ENCODE data around the gene PHACTR1. TPM values are rescaled to one million over a fixed set of nuclear protein-coding genes. Genes with fewer than 3 reads are reported as not detected.

The PHACTR1 gene
- total and polyA plus RNA-seq, 7 donors, result 0.04 to 3.0 (median 0.85) TPM

DNA sequence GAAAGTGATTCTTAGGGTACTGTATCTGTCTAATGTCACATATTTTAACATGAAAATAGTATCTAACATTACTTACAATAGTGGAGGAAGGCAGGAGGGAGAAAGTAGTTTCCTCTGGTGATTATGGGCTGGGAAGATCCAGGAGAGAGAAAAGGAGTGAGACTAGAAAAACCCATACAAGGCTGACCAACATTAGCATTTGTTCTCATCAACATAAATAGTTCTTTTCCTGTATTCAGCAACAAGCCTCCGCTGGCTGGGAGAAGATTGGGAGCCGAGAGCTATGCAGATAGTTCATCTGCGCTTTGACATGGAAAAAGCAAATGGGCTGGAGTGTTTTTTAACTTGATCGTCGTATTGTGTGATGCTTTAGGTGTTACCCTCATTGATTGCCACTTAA is 239.4 kb downstream of the PHACTR1 start:
- WGBS, 3 donors, result 50 to 69% (median 67%) methylated on average over 5 of the region's 5 CpGs
- Histone ChIP-seq H3K27me3 (ENCODE audit: insufficient read depth in 3 of 3, low read length in 2 of 3) (peaks cover 0 to 28% (median 2%) of the 10 kb centered on the region in 3 donors), H3K4me1 (no peaks in the 10 kb centered on the region), H3K27ac (no peak overlapping the region), H3K9me3 (no peaks in the 10 kb centered on the region), H3K4me3 (no peak overlapping the region), H3K36me3 (ENCODE audit: insufficient read depth in 1 of 2, low read depth in 1 of 2) (no peaks in the 10 kb centered on the region)
- no peak for ATAC-seq
- intact Hi-C loops (cut with DNase I), result no loop called here
- TF ChIP-seq, protein P1, sequence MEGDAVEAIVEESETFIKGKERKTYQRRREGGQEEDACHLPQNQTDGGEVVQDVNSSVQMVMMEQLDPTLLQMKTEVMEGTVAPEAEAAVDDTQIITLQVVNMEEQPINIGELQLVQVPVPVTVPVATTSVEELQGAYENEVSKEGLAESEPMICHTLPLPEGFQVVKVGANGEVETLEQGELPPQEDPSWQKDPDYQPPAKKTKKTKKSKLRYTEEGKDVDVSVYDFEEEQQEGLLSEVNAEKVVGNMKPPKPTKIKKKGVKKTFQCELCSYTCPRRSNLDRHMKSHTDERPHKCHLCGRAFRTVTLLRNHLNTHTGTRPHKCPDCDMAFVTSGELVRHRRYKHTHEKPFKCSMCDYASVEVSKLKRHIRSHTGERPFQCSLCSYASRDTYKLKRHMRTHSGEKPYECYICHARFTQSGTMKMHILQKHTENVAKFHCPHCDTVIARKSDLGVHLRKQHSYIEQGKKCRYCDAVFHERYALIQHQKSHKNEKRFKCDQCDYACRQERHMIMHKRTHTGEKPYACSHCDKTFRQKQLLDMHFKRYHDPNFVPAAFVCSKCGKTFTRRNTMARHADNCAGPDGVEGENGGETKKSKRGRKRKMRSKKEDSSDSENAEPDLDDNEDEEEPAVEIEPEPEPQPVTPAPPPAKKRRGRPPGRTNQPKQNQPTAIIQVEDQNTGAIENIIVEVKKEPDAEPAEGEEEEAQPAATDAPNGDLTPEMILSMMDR (IDR thresholded peaks at IDR 0.05), result no peak
- no peak for DNase-seq

DNA sequence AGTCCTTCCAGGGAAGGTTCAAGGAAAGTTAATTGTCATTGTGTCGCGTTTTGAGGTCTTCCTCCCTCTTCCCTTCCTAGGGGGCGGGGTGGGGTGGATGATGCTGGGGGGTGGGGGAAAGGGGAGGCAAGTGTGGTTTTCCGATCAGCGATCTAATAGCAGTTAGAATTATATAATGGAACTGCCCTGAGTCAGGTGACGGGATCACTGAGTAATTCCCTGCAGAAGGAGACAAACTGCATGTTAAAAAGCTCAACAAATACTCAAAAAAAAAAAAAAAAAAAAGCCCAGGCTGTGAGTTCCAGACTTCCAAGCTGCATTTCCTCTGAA is 240.4 kb downstream of the PHACTR1 start:
- Histone ChIP-seq H3K36me3 (ENCODE audit: insufficient read depth in 1 of 2, low read depth in 1 of 2) (no peaks in the 10 kb centered on the region), H3K4me1 (no peaks in the 10 kb centered on the region), H3K9me3 (no peaks in the 10 kb centered on the region), H3K4me3 (peak overlapping the region; percentile 76), H3K27me3 (ENCODE audit: insufficient read depth in 3 of 3, low read length in 2 of 3) (peaks cover 0 to 28% (median 2%) of the 10 kb centered on the region in 3 donors), H3K27ac (peak overlapping the region; percentile 65)
- TF ChIP-seq, protein P1 (IDR thresholded peaks at IDR 0.05), result no peak
- intact Hi-C loops (cut with DNase I), result no loop called here
- 1 to 3% (median 2%) methylated on average over 6 of the region's 6 CpGs for WGBS, 3 donors
- DNase-seq, result no peak
- peak in 1 of 4 donors; percentile 8 for ATAC-seq

DNA sequence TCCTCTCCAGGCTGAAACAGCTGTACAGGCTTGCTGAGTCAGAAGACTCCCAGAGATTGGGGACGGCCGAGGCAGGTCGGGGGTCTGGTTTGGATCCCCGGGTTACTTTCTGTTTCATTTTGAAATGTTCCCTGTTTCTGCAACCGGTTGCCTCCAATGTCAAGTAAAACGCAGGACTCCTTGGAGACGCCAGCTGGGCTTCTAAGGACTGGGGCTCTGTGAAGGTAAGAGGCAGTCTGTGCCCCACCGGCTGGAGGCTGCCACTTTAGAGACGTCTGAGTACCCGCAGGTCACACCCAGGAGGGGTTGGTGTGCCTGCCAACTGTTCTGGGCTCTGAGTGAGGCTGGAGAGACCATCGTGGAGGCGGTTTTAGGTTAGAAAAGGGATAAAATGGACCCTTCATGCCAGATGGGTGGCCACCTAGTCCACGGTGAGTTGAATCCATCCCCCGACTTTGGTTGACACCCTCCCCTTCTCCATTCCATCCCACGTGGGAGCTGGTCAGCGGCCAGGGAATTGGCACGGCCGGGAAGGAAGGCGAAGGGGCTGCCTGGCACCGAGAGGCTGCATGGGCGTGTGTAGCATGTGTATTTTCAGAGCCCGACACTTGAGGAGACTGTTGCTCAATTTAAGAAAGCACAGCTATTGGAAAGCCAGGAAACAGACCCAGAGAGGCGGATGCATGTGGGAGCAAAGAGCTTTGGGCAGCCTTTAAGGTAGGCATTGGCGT is 240.9 kb downstream of the PHACTR1 start:
- H3K4me3 ChIP-seq, result peak overlapping the region; percentile 76
- H3K4me1 ChIP-seq, result no peaks in the 10 kb centered on the region
- 0% methylated on average over 24 of the region's 24 CpGs for WGBS, 3 donors
- H3K27me3 ChIP-seq (ENCODE audit: insufficient read depth in 3 of 3, low read length in 2 of 3), result peaks cover 0 to 28% (median 2%) of the 10 kb centered on the region in 3 donors
- TF ChIP-seq, protein P1 (IDR thresholded peaks at IDR 0.05), result peak; percentile 3
- intact Hi-C loops (cut with DNase I), result no loop called here
- ATAC-seq (peak; percentile 44 to 77 (median 66)), DNase-seq (peak; percentile 36 to 66)
- H3K36me3 ChIP-seq (ENCODE audit: insufficient read depth in 1 of 2, low read depth in 1 of 2), result no peaks in the 10 kb centered on the region
- peak overlapping the region; percentile 65 for H3K27ac ChIP-seq
- H3K9me3 ChIP-seq, result no peaks in the 10 kb centered on the region

DNA sequence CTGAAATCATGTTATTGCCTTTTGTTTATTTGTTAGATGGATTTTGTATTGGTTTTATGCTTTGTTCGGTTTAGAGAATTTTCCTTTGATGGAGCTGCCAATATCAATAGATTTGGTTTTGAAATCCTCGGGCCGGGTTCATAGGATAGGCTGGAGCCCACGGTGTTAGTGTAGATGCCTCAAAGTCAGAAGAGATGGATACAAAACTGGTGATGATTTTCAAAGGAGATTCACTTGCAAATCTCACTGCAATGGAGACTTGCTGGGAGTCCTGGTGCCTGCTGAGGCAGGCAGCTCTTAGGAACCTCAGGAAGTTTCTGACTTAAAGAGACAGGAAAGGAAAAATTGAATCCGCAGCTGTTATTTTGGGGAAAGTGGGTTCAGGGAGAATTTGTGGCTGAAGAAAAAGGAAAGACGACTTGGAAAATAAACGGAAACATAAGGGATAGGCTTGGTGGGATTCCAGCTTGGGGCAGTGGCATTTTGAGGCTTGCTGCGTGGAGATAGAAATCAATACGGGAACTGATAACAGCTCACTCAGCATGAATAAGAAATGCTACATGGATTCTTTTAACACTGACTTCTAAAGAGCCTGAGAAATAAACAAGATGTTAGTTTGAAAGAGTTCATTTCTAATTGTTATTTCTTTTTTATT is 241.6 kb downstream of the PHACTR1 start:
- ATAC-seq (no peak), DNase-seq (no peak)
- WGBS, 3 donors, result 8 to 10% (median 9%) methylated on average over 9 of the region's 9 CpGs
- H3K9me3 ChIP-seq, result no peaks in the 10 kb centered on the region
- peaks cover 0 to 23% (median 2%) of the 10 kb centered on the region in 3 donors for H3K27me3 ChIP-seq (ENCODE audit: insufficient read depth in 3 of 3, low read length in 2 of 3)
- TF ChIP-seq, protein P1 (IDR thresholded peaks at IDR 0.05), result no peak
- intact Hi-C loops (cut with DNase I), result no loop called here
- peak overlapping the region; percentile 65 for H3K27ac ChIP-seq
- peak overlapping the region; percentile 76 for H3K4me3 ChIP-seq
- H3K36me3 ChIP-seq (ENCODE audit: insufficient read depth in 1 of 2, low read depth in 1 of 2), result no peaks in the 10 kb centered on the region
- H3K4me1 ChIP-seq, result no peaks in the 10 kb centered on the region
